Frontal cortex (tissue), 4 donors: ENCODE results near the gene JMJD7. TPM values are rescaled to one million over a fixed set of nuclear protein-coding genes. Genes with fewer than 3 reads are reported as not detected.
"Not testable (repeated sequence)": the region's sequence is repeated elsewhere in the genome, so short reads cannot be mapped to it uniquely, and the experiment has no call there.

Experiments
- DNase-seq, 2 donors: peaks; one replicate each; pipeline ENCODE4 v3.0.0; 2012; ENCODE audit warnings: low spot score in 2 of 2
- FAIRE-seq: peaks from 2 replicates; lab custom pipeline; 2012; peaks lifted over from hg19 to GRCh38; lab: Jason Lieb, UNC
- total RNA-seq: library from RNA; depleted of rRNA; stranded (reverse); fragments of >200 nt; gene quantifications from one replicate; pipeline ENCODE4 v1.2.3, GENCODE V29; 2014
- donor health status: control.
- donor health status: control.
- donor health status: control.

JMJD7 gene
- total RNA-seq, 1 donor from 2014 or later: 0.82 TPM

- FAIRE-seq (no peak), DNase-seq (no peak)
Observed at GRCh38 chr15:41817781-41818180, 10.1 kb upstream of the JMJD7 start.

DNA sequence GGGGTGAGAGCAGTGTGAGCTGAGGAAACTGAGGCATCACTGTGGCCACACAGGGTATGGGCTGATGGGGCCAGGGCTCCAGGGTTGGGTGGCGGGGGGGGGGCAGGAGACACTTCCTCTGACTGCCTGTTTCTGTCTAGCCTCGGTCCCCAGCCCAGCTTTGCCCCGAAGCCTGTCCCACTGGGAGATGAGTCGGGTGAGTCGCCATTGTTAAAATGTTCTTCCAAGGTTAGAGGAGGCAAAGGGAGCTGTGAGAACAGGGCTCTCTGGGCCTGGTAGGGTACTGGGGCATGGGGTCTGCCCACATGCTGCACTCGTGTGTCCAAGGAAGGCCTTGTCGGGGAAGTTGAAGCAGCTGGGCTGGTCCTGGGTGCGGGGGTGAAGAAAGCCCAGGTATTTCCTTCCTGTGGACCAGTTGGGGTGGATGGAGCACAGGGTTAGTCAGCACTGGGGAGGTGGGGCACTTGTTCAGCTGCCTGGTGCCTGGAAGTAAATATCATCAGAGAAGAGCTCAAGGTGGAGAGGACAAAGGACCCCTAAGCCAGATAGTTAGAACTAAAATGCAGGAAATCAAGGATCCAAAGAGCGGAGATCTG is 8.3 kb upstream of the JMJD7 start:
- no peak for DNase-seq
- no peak for FAIRE-seq

GRCh38 chr15:41820791-41821423 is 7.0 kb upstream of the JMJD7 start:
- FAIRE-seq (no peak), DNase-seq (no peak)

GRCh38 chr15:41821831-41822230 is 6.1 kb upstream of the JMJD7 start:
- DNase-seq (no peak), FAIRE-seq (no peak)

- no peak for FAIRE-seq
- DNase-seq: no peak
Observed at GRCh38 chr15:41822471-41822870, 5.4 kb upstream of the JMJD7 start.

DNA sequence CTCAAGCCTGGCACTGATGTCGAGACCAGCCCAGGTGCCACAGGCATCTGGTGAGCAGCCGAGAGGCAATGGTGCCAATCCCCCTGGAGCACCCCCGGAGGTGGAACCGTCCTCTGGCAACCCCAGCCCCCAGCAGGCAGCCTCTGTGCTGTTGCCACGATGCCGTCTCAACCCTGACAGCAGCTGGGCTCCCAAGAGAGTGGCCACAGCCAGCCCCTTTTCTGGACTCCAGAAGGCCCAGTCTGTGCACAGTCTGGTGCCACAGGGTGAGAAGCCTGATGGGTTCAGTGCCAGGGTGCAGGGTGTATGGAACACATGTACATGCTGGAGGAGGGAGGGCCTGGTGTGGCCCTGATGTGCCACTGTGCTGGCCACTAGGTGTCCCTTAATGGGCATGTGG is 4.9 kb upstream of the JMJD7 start:
- DNase-seq (no peak), FAIRE-seq (no peak)

DNA sequence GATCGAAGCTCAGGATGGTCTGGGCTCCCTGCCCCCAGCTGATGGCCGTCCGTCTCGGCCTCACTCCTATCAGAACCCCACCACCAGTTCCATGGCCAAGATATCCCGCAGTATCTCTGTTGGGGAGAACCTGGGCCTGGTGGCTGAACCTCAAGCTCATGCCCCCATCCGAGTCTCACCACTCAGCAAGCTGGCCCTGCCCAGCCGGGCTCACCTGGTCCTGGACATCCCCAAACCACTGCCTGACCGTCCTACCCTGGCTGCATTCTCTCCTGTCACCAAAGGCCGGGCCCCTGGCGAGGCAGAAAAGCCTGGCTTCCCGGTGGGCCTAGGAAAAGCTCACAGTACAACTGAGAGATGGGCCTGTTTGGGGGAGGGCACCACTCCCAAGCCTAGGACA is 4.4 kb upstream of the JMJD7 start:
- DNase-seq: no peak
- no peak for FAIRE-seq

DNA sequence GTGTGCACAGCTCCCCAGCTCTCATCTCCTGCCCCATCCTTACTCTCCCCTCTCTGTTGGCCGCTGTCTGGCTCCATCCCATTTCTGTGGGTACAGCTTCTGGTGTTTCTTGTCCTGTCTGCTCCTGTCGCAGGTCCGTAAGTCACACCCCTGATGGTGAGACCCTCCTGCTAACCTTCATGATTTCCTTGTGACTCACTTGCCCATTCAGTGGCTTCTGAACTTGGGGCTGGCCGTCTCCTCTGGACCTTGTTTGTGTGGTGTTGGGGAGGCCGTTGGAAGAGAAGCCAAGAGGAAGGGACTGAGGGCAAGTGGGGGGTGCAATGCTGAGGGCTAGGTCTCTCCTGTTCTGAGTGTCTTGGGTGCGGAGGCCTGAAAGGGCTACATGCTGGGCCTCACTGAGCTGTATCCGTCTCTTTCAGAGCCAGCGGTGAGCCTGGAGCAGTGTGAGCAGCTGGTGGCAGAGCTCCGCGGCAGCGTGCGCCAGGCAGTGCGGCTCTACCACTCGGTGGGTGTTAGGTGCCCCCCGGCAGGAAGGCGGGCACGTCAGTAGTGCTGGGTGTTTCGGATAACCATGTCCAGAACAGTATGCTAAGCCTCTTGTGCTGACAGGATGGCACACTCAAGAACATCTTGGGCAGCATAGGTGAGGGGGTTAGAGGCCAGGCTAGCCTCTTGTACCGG is 3.7 kb upstream of the JMJD7 start:
- DNase-seq (no peak), FAIRE-seq (no peak)

DNA sequence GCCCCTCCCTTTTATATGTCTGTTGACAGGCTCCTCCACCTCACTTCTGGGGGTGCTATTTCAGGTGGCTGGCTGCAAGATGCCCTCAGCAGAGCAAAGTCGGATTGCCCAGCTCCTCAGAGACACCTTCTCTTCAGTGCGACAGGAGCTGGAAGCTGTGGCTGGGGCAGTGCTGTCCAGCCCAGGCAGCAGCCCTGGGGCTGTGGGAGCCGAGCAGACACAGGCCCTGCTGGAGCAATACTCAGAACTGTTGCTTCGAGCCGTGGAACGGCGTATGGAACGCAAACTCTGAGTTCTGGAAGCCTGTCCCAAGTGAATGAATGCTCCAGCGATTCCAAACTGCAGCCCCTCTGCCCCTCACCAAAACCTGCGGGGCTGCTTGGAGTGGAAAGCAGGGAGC is 2.7 kb upstream of the JMJD7 start:
- DNase-seq (no peak), FAIRE-seq (no peak)

DNA sequence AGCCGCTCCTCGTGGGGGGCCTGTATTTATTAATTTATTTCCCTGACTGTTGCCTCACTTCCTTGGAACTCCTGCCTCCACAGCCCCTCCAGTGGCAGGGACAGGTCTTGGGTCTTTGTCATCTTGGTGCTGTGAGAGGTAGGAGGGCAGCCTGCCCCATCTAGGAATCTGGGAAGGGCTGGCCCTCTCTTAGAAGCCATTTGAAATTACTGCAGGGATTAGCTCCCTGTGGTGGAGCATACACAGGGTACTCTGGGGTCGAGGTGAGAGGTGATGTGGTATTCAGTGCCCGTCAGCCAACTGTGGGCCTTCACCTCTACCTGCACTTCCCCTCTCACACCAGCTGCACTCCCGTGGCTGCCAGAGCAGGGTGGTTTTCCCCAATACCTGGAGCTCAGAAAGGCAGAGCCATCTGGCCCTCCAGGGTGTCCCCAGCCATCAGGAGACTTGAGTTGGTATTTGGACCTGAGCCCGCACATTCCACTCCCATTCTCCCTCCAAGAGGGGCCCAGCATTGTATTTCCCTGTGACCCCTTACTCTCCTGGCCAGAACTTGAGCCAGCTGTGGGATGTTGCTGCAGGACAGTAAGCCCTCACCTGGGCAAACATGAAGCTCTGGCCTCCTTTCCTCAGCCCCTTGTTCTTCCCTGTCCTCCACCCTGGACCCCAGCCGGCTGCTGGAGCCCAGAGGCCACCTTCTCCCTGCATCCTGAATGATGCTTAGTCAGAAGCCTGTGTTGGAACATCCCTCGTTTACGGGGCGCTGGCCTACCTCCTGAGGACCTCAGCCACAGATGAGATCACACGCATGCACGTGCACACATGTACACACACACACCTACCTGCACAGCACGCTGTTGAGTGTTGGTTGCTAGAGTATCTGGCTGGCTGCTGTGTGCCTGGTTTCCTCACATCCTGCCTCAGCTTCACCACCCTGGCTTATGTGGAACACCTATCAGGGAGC is 2.0 kb upstream of the JMJD7 start:
- FAIRE-seq (no peak), DNase-seq (no peak)

- FAIRE-seq: no peak
- DNase-seq: no peak
Observed at GRCh38 chr15:41827290-41827879, 507 bp upstream of the JMJD7 start.

GRCh38 chr15:41828807-41829141 is 882 bp downstream of the JMJD7 start:
- DNase-seq: no peak

DNA sequence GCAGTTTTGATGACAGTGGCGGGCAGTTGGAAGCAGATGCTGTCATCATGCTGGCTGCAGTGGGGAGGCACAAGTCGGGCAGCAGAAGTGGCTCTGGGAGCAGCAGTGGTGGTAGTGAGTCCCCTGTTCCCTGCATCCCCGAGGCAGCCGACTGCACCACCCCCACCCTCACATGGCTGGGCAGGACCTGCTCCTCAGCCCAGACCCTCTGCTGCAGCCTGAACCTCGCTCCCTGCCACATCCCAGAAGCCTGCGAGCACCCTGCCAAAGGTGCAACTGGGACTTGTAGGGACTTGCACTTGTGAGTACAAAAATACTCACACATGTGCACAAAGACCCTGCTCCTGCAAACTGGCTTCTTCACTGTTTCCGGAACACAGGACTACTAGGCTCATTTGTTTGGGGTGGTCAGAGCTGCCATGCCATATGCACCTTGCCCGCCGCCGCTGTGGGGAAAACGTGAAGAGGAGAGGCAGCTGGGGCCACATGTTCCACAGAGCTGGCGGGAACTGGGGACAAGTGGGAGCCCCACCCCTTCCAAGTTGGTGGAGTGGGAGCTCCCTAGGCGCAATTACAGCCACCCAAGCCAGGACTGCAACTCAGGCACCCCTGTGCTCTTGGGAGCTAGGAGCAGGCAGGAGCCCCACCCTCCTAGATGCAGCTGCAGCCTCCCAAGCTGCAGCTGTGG is 2.2 kb downstream of the JMJD7 start:
- FAIRE-seq (no peak), DNase-seq (no peak)

More at GRCh38 chr15:41828807-41829141, 882 bp downstream of the JMJD7 start:
- no peak for FAIRE-seq

- DNase-seq: not testable (repeated sequence)
Observed at GRCh38 chr15:41831291-41831690, 3.4 kb downstream of the JMJD7 start.

GRCh38 chr15:41832208-41832607 is 4.3 kb downstream of the JMJD7 start:
- no peak for FAIRE-seq
- no peak for DNase-seq

More at GRCh38 chr15:41831291-41831690, 3.4 kb downstream of the JMJD7 start:
- not testable (repeated sequence) for FAIRE-seq

- DNase-seq (no peak), FAIRE-seq (no peak)
Observed at GRCh38 chr15:41832875-41833274, 5.0 kb downstream of the JMJD7 start.

DNA sequence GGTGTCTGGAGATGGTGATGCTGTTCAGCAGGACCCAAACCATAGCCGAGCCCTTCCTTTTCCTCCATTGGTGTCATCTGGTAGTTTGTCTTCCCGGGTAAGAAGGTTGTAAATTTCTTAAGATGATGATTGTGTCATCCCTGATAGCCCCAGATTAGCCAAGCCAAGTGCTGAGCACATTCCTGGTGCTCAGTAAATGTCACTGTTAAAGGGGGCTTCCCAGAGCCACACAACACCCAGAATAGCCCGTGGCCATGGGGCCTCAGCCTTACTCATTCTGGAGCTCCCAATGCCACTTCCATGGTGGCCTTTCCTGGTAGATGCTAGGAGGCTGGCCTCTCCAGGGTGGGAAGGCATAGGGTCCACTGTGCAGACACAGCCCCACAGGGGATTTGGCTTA is 6.2 kb downstream of the JMJD7 start:
- no peak for DNase-seq
- FAIRE-seq: no peak

GRCh38 chr15:41836073-41836472 is 8.2 kb downstream of the JMJD7 start:
- DNase-seq (no peak), FAIRE-seq (no peak)

DNA sequence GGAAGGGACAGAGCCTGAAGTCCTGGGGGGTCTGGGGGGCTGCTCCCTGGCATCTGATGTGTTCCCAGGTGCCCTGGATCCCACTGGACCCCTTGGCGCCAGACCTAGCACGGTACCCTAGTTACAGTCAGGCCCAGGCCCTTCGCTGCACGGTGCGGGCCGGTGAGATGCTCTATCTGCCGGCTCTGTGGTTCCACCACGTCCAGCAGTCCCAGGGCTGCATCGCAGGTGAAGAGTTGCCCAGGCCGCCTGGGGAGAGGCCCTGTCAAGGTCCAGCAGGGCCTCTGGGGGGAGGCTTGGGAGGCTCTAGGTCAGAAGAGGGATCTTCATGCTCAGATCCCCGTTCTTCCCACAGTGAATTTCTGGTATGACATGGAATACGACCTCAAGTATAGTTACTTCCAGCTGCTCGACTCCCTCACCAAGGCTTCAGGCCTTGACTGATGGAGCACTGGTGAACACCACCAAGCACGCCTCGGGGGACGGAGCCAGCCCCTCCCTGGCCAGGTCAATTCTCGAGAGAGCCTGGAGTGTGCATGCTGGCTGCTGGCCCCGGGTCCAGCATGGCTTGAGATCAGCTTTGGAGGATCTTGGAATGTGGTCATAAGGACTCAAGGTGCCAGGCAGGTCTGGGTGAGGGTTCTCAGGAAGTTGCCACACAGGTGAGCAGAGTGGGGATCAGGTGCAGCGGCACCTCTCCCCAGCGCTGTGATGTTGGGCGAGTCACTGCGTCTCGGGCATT is 9.0 kb downstream of the JMJD7 start:
- no peak for DNase-seq
- FAIRE-seq: no peak
